NCI-H1048 (cell line): Measurements from ENCODE around the gene SSBP3.
"Not testable (repeated sequence)": the region's sequence is repeated elsewhere in the genome, so short reads cannot be mapped to it uniquely, and the experiment has no call there.

ENCODE experiments used
- DNase-seq: peaks from one replicate; lab custom pipeline; 2025; lab: John Stamatoyannopoulos, UW

Gene SSBP3

GRCh38 chr1:54392401-54392800 lies 13.8 kb downstream of the SSBP3 start:
- DNase-seq = no peak

- no peak for DNase-seq
Measured at GRCh38 chr1:54391450-54392209, 14.6 kb downstream of the SSBP3 start.

- no peak for DNase-seq
Measured at GRCh38 chr1:54390655-54391054, 15.5 kb downstream of the SSBP3 start.

DNA sequence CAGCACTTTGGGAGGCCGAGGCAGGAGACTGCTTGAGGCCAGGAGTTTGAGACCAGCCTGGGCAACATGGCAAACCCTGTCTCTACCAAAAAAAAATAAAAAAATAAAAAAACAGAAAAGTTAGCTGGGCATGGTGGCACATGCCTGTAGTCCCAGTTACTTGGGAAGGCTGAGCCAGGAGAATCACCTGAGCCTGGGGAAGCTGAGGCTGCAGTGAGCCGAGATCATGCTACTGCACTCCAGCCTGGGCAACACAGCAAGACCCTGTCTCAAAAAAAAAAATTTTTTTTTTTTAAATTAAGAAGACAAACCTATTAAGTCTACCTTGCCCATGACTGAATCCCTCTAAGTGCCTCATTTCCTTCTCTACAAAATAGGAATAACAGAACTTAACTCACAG lies 16.6 kb downstream of the SSBP3 start:
- not testable (repeated sequence) for DNase-seq

- no peak for DNase-seq
Measured at GRCh38 chr1:54387419-54387818, 18.8 kb downstream of the SSBP3 start.

- DNase-seq = no peak
Measured at GRCh38 chr1:54385727-54386022, 20.5 kb downstream of the SSBP3 start.

DNA sequence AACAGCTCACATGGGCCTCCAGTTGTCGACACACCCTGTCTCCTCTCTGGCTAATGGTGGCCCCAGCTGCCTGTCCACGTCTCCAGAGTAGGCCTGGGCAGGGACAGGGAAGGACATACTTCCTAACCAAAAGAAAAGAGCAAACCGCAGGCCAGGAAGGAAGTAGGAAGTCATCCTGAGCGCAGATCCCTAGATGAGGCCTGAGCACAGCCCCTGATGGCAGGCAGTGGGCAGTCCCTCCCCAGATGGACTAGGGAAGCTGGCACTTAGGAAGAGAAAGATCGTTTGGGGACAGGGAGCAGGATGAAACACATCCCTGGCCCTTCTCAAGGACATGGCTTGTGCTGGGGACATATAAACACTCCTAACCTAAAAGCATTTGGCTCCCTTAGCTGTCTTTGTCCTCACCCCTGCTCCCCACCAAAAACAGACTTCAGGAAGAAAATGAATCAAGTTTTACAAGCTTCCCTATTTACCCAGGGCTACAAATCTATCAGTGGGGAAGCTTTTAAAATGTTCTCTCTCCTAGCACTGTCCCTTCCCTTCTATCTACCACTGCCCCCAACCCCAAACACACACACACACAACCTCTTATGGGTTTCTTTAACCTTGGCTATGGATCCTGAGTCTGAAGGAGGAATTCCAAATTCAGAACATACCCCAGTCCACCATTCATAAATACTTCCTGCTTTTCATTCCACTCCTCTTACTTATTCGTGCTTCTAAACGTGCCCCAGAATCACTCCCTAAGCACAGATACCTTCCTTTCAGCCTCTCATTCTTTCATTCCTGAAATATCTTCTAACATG lies 21.1 kb downstream of the SSBP3 start:
- no peak for DNase-seq

DNA sequence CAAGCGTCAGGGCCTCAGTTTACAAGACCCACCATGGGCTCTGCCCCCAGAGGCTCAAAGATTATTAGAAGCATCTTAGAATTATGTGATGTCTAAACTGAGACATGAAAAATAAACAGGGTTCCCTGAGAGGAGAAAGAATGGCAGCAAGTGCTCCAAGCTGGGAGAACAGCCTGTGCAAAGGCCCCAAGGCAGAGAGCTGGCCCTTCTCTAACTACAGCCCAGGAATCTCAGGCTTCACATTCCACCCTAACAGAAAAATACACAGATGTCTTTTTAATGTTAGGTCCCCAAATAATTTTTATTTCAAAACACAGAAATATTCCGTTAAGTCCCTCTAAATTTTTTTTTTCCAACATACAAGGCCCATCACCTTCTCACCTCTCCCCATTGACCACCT lies 21.7 kb downstream of the SSBP3 start:
- DNase-seq = no peak

DNA sequence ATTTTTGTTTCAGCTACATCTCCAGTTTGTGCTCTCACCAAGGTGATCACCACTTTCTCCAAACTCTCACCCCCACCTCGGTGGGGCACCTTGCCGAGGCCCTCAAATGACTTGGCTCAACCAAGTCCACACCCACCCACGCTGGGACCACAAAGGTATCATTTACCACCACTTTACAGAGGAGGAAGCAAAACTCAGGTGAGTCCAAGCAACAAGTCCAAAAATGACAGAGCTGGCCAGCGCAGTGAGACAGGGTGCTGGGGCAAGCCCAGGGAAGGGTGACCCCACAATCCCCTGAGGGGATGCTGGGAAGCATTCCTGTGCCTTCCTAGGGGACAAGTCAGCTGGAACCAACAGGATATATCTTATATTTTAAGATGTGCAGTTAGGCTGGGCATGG lies 24.7 kb downstream of the SSBP3 start:
- no peak for DNase-seq

- DNase-seq = no peak
Measured at GRCh38 chr1:54380290-54380882, 25.8 kb downstream of the SSBP3 start.

DNA sequence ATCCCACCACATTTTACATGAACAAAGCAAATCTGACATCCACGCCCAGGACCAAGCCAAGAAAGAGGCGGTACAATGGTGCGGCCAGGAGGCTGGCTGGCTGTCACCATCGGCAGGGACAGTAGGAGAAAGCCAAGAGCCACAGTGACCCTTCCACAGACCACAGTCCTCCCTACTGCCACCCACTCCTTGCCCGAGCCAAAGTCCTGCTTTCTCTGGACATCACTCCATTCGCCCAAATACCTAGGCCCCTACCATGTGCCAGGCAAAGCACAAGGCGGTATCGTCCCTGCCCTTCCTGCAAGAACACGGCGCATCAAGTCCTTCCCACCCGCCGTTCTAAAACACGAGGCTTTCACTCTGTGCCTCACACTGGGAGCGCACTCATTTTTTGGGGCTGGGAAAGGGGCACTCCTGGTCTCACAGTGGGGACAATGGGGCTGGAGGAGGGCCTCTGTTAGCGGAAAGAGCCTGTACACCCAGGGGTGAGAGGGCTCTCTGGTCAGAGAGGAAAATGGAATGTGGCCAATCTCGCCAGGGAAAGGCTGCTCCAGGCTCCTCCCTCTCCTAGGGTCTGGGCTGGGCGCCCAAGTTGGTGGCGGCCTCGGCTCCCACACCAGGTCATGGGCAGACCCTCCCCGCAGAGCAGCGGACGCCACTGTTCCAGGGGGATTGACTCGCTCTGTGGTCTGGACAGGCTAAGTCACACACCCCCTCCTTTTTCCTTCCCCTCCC lies 26.5 kb downstream of the SSBP3 start:
- no peak for DNase-seq

GRCh38 chr1:54378874-54379554 lies 27.2 kb downstream of the SSBP3 start:
- DNase-seq = no peak

DNA sequence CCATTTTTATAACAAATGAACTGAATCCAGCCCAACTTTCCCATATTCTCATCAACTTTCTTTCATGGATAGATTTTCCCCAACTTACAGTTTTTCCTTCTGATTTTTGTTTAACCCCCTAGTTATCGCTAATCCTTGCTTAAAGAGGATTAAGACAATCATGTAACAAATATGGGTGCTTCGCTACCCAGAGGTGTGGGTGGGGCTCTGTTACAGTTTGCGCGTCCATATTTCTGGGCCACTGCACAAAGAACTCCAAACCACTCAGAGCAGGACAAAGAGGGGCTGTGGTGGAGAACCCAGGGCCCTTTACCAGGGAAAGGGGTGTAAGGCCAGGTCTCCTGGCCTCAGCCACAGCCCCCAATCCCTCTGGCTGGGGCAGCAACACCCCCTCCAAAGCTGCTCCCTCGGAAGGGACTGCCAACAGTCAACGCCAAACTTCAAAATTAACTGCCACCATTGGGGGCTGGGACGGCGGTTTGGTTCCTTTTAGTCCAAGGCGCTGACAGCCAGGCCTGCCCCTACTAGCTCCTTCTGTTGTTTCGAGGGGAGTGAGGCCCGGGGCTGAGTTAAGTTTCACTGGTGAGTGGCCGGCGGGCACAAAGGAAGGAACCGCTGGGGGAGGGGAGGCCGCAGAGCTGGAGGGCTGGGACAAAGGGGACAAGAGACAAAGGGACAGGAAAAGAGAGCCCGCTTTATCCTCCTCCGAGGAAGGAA lies 27.9 kb downstream of the SSBP3 start:
- DNase-seq = no peak

DNA sequence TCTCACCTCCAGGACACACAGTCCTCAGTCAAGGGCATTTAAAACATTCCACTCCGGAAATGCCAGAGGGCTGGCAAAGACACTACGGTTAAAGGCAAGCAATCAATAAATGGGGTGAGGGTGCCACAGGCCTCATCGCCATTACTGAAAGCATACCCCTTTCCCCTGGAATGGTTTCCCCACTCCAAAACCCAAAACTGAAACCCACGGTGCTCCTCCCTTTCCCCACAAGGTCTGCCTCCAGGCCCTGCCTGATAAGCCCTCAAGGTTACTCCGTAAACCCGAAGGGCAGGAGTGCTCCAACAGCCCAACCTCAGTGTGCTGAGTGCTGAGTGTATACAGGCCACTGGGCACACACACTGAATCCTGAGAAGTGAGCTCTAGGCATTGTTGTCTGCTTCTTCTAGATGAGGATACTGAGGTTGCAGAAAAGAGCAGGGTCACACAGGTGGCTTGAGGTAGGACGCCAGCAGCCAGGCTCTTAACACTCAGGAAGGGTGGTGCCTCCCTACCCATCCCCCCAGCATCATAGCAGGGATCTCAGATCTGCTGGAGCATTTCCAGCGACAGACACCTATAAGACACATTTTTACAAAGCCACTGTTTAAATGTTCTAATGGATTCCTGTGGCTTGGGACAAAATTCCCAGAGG lies 29.0 kb downstream of the SSBP3 start:
- DNase-seq = no peak

GRCh38 chr1:54376430-54377039 lies 29.7 kb downstream of the SSBP3 start:
- DNase-seq = no peak

DNA sequence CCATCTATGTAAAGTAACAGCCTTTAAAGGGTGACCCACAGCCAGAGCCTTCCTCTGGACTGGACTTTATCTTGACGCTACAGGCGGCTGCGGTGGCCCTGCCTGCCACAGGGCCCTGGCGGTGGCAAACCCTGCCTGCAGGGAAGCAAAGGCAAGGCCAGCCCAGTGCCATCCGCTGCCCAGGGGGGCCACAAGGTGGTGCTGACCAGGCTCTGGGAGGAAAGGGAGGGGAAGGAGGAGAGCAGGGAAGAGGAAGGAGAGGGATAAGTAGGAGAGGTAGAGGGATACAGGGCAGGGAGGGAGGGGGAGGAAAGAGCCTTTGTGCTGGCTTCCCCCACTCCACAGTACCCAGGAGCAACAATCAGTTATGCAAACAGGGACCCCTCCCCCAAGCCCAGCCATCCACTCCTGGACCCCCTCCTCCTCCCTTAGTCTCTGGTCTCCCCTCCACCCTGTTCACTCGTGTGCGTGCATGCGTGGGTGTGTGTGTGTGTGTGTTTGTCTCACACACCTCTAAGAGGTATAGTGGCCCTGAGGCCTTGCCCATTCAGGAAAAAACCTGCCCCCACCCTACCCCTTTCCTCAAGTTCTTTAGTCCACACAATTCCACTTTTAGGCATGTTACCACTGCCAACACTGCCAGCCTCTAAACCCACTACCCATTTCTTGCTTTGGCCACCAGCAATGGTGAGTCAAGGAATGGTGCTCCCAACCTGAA lies 30.3 kb downstream of the SSBP3 start:
- DNase-seq = no peak

- no peak for DNase-seq
Measured at GRCh38 chr1:54375298-54375697, 30.9 kb downstream of the SSBP3 start.

DNA sequence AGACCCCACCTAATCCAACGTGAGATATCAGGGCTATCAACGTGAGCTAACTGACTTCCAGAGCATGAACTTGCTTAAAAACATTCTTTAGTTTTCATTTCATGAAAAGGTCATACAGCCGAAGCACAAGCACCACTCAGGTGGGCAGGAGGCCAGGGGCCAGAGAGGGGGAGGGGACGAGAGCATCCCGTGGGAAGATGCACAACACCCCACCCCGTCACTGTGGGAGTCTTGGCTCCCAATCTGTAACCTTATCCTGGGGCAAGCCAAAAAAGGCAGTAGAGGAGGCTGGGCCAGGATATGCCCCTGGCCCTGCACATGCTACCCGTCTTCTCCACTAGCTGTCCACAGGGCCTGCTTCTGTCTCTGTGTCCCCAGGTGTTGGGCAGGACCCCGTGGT lies 31.4 kb downstream of the SSBP3 start:
- DNase-seq = no peak

- no peak for DNase-seq
Measured at GRCh38 chr1:54372978-54373377, 33.2 kb downstream of the SSBP3 start.

GRCh38 chr1:54371942-54372275 lies 34.3 kb downstream of the SSBP3 start:
- no peak for DNase-seq
